ENCODE measurements around the gene CDK6. TPM values are rescaled to one million over a fixed set of nuclear protein-coding genes. Genes with fewer than 3 reads are reported as not detected.

Gene CDK6
- total RNA-seq, 1 experiment from 2014 or later: 38.7 TPM

DNA sequence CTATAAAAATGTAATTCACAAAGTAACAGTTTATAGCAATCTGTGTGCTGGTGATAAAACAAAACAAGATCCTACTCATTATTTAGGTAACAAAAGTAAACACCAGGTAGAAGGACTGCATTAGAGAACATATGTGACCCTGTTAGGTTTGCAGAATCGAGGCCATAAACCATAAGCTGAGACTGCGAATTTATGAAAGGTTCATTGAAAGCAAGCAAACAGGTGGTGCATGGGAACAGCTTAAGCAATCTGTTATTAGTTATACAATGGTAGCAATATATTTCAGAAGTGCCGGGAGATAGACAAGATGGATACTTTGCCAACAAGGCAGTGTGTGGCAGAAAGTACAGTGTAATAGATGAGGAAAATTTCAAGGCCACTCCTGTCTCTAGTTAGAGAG, 222.7 kb downstream of the CDK6 start:
- DNase-seq: no peak
- H3K79me2 ChIP-seq (ENCODE audit: low read length): no peaks in the 10 kb centered on the region
- TF ChIP-seq, protein P1, sequence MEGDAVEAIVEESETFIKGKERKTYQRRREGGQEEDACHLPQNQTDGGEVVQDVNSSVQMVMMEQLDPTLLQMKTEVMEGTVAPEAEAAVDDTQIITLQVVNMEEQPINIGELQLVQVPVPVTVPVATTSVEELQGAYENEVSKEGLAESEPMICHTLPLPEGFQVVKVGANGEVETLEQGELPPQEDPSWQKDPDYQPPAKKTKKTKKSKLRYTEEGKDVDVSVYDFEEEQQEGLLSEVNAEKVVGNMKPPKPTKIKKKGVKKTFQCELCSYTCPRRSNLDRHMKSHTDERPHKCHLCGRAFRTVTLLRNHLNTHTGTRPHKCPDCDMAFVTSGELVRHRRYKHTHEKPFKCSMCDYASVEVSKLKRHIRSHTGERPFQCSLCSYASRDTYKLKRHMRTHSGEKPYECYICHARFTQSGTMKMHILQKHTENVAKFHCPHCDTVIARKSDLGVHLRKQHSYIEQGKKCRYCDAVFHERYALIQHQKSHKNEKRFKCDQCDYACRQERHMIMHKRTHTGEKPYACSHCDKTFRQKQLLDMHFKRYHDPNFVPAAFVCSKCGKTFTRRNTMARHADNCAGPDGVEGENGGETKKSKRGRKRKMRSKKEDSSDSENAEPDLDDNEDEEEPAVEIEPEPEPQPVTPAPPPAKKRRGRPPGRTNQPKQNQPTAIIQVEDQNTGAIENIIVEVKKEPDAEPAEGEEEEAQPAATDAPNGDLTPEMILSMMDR (conservative IDR thresholded peaks at IDR 0.05; ENCODE audit: low read depth, low read length): no peak
- TF ChIP-seq EZH2 (IDR thresholded peaks at IDR 0.05; ENCODE audit: low read length, unreplicated experiment): no peak
- TF ChIP-seq EZH2phosphoT487 (IDR thresholded peaks at IDR 0.05; ENCODE audit: borderline replicate concordance, low read length): no peak
- H3F3A ChIP-seq (ENCODE audit: low read length, unreplicated experiment): no peaks in the 10 kb centered on the region
- H4K20me1 ChIP-seq (ENCODE audit: low read length): no peaks in the 10 kb centered on the region
- no peak overlapping the region for H3K4me3 ChIP-seq (ENCODE audit: low read length)
- no peaks in the 10 kb centered on the region for H3K27me3 ChIP-seq (ENCODE audit: low read length)
- no peaks in the 10 kb centered on the region for H3K9me2 ChIP-seq (replicated peaks; ENCODE audit: low read length)
- ATAC-seq: no peak
- H3K4me1 ChIP-seq (ENCODE audit: insufficient read depth, low read length): no peaks in the 10 kb centered on the region
- no peak overlapping the region for H3K9ac ChIP-seq (ENCODE audit: low read length)
- H3K36me3 ChIP-seq (ENCODE audit: low read depth, low read length): peaks cover 8% of the 10 kb centered on the region
- no peak overlapping the region for H3K27ac ChIP-seq (ENCODE audit: low read length)
- no peak overlapping the region for H3K4me2 ChIP-seq (ENCODE audit: low read length)
- POLR2A ChIA-PET (ENCODE audit: unreplicated experiment): no interaction called here
- CTCF ChIA-PET: no interaction called here
- intact Hi-C loops (cut with micrococcal nuclease): no loop called here
- BruUV-seq (replicated peaks): no TSS peak
- no peak overlapping the region for H2AFZ ChIP-seq (ENCODE audit: low read length)
- H3K9me3 ChIP-seq (ENCODE audit: low read length): no peaks in the 10 kb centered on the region

DNA sequence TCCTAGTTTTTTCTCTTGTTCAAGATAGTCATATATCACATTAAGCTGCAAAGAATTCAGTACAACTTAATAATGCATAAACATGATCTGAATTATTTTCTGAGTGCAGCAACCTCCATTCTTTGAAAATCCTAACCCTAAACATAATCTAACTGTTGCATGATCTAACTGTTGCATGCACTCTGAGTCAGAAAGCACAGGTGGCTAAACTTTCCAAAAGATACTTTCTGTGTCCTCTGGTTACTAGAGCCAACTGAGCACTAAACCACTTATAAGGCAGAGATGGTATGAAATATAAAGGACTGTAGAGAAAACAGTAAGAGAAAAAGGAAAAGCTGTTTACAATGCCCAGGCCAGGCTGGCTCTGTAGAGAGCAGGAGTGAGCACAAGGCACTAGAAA, 223.2 kb downstream of the CDK6 start:
- ChIA-PET POLR2A (ENCODE audit: unreplicated experiment) (interaction anchor here (0.6 kb wide), 1 partner anchor 225 kb away, joined by 3 read pairs; no protein-coding TSS in a partner anchor), CTCF (no interaction called here)
- no peak for DNase-seq
- no peak overlapping the region for H3K4me2 ChIP-seq (ENCODE audit: low read length)
- no peak overlapping the region for H3K27ac ChIP-seq (ENCODE audit: low read length)
- H3K9ac ChIP-seq (ENCODE audit: low read length): no peak overlapping the region
- H3K9me2 ChIP-seq (replicated peaks; ENCODE audit: low read length): no peaks in the 10 kb centered on the region
- intact Hi-C loops (cut with micrococcal nuclease): no loop called here
- BruUV-seq (replicated peaks): no TSS peak
- H2AFZ ChIP-seq (ENCODE audit: low read length): no peak overlapping the region
- H4K20me1 ChIP-seq (ENCODE audit: low read length): no peaks in the 10 kb centered on the region
- H3F3A ChIP-seq (ENCODE audit: low read length, unreplicated experiment): no peaks in the 10 kb centered on the region
- ATAC-seq: no peak
- H3K27me3 ChIP-seq (ENCODE audit: low read length): no peaks in the 10 kb centered on the region
- TF ChIP-seq EZH2 (IDR thresholded peaks at IDR 0.05; ENCODE audit: low read length, unreplicated experiment): no peak
- H3K79me2 ChIP-seq (ENCODE audit: low read length): no peaks in the 10 kb centered on the region
- peaks cover 8% of the 10 kb centered on the region for H3K36me3 ChIP-seq (ENCODE audit: low read depth, low read length)
- H3K4me1 ChIP-seq (ENCODE audit: insufficient read depth, low read length): no peaks in the 10 kb centered on the region
- no peak overlapping the region for H3K4me3 ChIP-seq (ENCODE audit: low read length)
- H3K9me3 ChIP-seq (ENCODE audit: low read length): no peaks in the 10 kb centered on the region

DNA sequence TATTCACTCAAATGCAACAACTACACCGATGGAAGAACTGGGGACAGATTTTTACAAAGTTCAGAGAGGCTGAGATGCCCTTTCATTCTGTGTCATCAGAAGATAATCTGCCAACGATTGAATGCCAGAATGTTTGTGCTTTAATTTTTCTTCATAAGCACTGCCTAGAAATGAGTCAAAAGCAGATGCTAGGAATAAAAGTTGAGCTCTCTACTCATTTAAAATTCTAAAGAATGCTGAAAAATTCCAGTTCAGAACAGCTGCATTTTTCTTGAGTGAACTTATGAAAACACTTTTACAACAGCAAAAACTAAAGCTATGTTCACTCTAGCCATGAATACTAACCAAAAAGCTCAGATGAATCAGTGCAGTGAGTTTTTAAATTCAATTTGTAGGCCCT, 223.9 kb downstream of the CDK6 start:
- DNase-seq: no peak
- POLR2A ChIA-PET (ENCODE audit: unreplicated experiment): interaction anchor here (0.6 kb wide), 1 partner anchor 225 kb away, joined by 3 read pairs; no protein-coding TSS in a partner anchor

More for the DNA sequence above, 223.9 kb downstream of the CDK6 start:
- Histone ChIP-seq H2AFZ (ENCODE audit: low read length) (no peak overlapping the region), H3K27me3 (ENCODE audit: low read length) (no peaks in the 10 kb centered on the region), H3F3A (ENCODE audit: low read length, unreplicated experiment) (no peaks in the 10 kb centered on the region), H3K4me3 (ENCODE audit: low read length) (no peak overlapping the region), H3K4me1 (ENCODE audit: insufficient read depth, low read length) (no peaks in the 10 kb centered on the region), H3K79me2 (ENCODE audit: low read length) (no peaks in the 10 kb centered on the region), H3K36me3 (ENCODE audit: low read depth, low read length) (peaks cover 8% of the 10 kb centered on the region), H3K4me2 (ENCODE audit: low read length) (no peak overlapping the region), H3K27ac (ENCODE audit: low read length) (no peak overlapping the region), H3K9me2 (replicated peaks; ENCODE audit: low read length) (no peaks in the 10 kb centered on the region), H4K20me1 (ENCODE audit: low read length) (no peaks in the 10 kb centered on the region), H3K9ac (ENCODE audit: low read length) (no peak overlapping the region), H3K9me3 (ENCODE audit: low read length) (no peaks in the 10 kb centered on the region)
- no TSS peak for BruUV-seq (replicated peaks)
- CTCF ChIA-PET: no interaction called here
- no peak for ATAC-seq
- intact Hi-C loops (cut with micrococcal nuclease): no loop called here
- no peak for TF ChIP-seq EZH2 (IDR thresholded peaks at IDR 0.05; ENCODE audit: low read length, unreplicated experiment)
- TF ChIP-seq, protein P1 (conservative IDR thresholded peaks at IDR 0.05; ENCODE audit: low read depth, low read length): no peak
- no peak for TF ChIP-seq EZH2phosphoT487 (IDR thresholded peaks at IDR 0.05; ENCODE audit: borderline replicate concordance, low read length)
